Activated CD8-positive, alpha-beta memory T cell treated with anti-CD3 and anti-CD28 coated beads for 24 hours (primary cell): ENCODE data around the gene CYP2W1.
"Not testable (repeated sequence)": the region's sequence is repeated elsewhere in the genome, so short reads cannot be mapped to it uniquely, and the experiment has no call there.

Experiments
- DNase-seq: peaks from one replicate; pipeline ENCODE4 v3.0.0-alpha.2; 2020

The CYP2W1 gene

GRCh38 chr7:952548-953441 is 30.2 kb upstream of the CYP2W1 start:
- DNase-seq: no peak

- peak; percentile 83 for DNase-seq
Measured at GRCh38 chr7:953547-954327, 29.2 kb upstream of the CYP2W1 start.

- peak; percentile 87 for DNase-seq
Measured at GRCh38 chr7:954330-955238, 28.4 kb upstream of the CYP2W1 start, which contains the start of gene ADAP1. Gene ADAP1, minus strand, starts transcription at chr7:954680. Its CDS starts 203 bp downstream, at chr7:954477.

GRCh38 chr7:956031-956430 is 26.9 kb upstream of the CYP2W1 start:
- DNase-seq: no peak

GRCh38 chr7:957418-958220 is 25.4 kb upstream of the CYP2W1 start:
- no peak for DNase-seq

GRCh38 chr7:958221-959200 is 24.5 kb upstream of the CYP2W1 start:
- DNase-seq: no peak

- no peak for DNase-seq
Measured at GRCh38 chr7:959271-959670, 23.7 kb upstream of the CYP2W1 start.

- DNase-seq: not testable (repeated sequence)
Measured at GRCh38 chr7:959740-960139, 23.2 kb upstream of the CYP2W1 start.

- no peak for DNase-seq
Measured at GRCh38 chr7:960269-960871, 22.6 kb upstream of the CYP2W1 start.

- DNase-seq: not testable (repeated sequence)
Measured at GRCh38 chr7:960972-961371, 22.0 kb upstream of the CYP2W1 start.

GRCh38 chr7:961546-962400 is 21.2 kb upstream of the CYP2W1 start:
- DNase-seq: no peak

GRCh38 chr7:962401-963081 is 20.4 kb upstream of the CYP2W1 start:
- DNase-seq: no peak

- no peak for DNase-seq
Measured at GRCh38 chr7:963236-964078, 19.5 kb upstream of the CYP2W1 start.

GRCh38 chr7:964401-965231 is 18.4 kb upstream of the CYP2W1 start:
- no peak for DNase-seq

GRCh38 chr7:966291-967069 is 16.5 kb upstream of the CYP2W1 start:
- no peak for DNase-seq
